ENCODE measurements around the gene NR2C2.

NR2C2 gene

GRCh38 chr3:15064299-15064834 is 117.0 kb downstream of the NR2C2 start:
- DNase-seq, result peak; percentile 42

GRCh38 chr3:15064835-15065549 is 117.6 kb downstream of the NR2C2 start, which contains the start of gene MRPS25:
Gene MRPS25 (minus strand): TSS chr3:15065315. CDS start chr3:15065194, 121 bp downstream.
- DNase-seq, result peak; percentile 83

- no peak for DNase-seq
Measured at GRCh38 chr3:15065550-15066007, 118.2 kb downstream of the NR2C2 start.

- DNase-seq, result no peak
Measured at GRCh38 chr3:15066467-15066866, 119.1 kb downstream of the NR2C2 start.

- no peak for DNase-seq
Measured at GRCh38 chr3:15069441-15069840, 122.1 kb downstream of the NR2C2 start.

- DNase-seq, result no peak
Measured at GRCh38 chr3:15071699-15072098, 124.3 kb downstream of the NR2C2 start.

- DNase-seq, result no peak
Measured at GRCh38 chr3:15074500-15074899, 127.1 kb downstream of the NR2C2 start.

- DNase-seq, result no peak
Measured at GRCh38 chr3:15079091-15079490, 131.7 kb downstream of the NR2C2 start.

GRCh38 chr3:15081960-15082664 is 134.7 kb downstream of the NR2C2 start:
- no peak for DNase-seq

- DNase-seq, result no peak
Measured at GRCh38 chr3:15083252-15083651, 135.9 kb downstream of the NR2C2 start.

- DNase-seq, result no peak
Measured at GRCh38 chr3:15086263-15086662, 138.9 kb downstream of the NR2C2 start.

- no peak for DNase-seq
Measured at GRCh38 chr3:15086699-15087098, 139.3 kb downstream of the NR2C2 start.

- DNase-seq, result no peak
Measured at GRCh38 chr3:15089201-15089600, 141.8 kb downstream of the NR2C2 start.

GRCh38 chr3:15091575-15091974 is 144.2 kb downstream of the NR2C2 start:
- no peak for DNase-seq

GRCh38 chr3:15092686-15093085 is 145.3 kb downstream of the NR2C2 start:
- no peak for DNase-seq

- no peak for DNase-seq
Measured at GRCh38 chr3:15094187-15094875, 146.9 kb downstream of the NR2C2 start.

GRCh38 chr3:15096046-15096445 is 148.7 kb downstream of the NR2C2 start:
- no peak for DNase-seq

- DNase-seq, result no peak
Measured at GRCh38 chr3:15097891-15098290, 150.5 kb downstream of the NR2C2 start.
